Cardiac muscle cell (in vitro differentiated cells and primary cell): ENCODE measurements around the gene IFIH1. TPM values are rescaled to one million over a fixed set of nuclear protein-coding genes. Genes with fewer than 3 reads are reported as not detected.

Experiments
- DNase-seq, 2 donors: peaks; one replicate each; pipeline versions ENCODE4 v3.0.0 to v3.0.0-alpha.2; 2010 to 2017; ENCODE audit warnings: low read depth in 1 of 2, low spot score in 1 of 2
- H3K27ac ChIP-seq: fragments of 200-600 bp; sonication (generic); 2 replicates; pipeline ENCODE4 v1.5.1; 2016
- H3K27me3 ChIP-seq: fragments of 200-600 bp; sonication (generic); 2 replicates; pipeline ENCODE4 v1.6.0; 2016; ENCODE audit warnings: control low read depth
- H3K36me3 ChIP-seq: fragments of 200-600 bp; sonication (generic); 2 replicates; pipeline ENCODE4 v1.5.1; 2016; ENCODE audit warnings: control low read depth
- H3K4me1 ChIP-seq: fragments of 200-600 bp; sonication (generic); 2 replicates; pipeline ENCODE4 v1.8.1; 2017; ENCODE audit warnings: low read depth, mild to moderate bottlenecking, mixed run types
- H3K4me3 ChIP-seq: fragments of 200-600 bp; sonication (generic); 2 replicates; pipeline ENCODE4 v1.5.1; 2016; ENCODE audit warnings: mild to moderate bottlenecking
- H3K9me3 ChIP-seq: fragments of 200-600 bp; sonication (generic); 2 replicates; pipeline ENCODE4 v1.5.1; 2017; ENCODE audit warnings: low read depth, mild to moderate bottlenecking, control low read depth
- polyA plus RNA-seq: library from polyadenylated mRNA; unstranded; fragments of >200 nt; fragmentation: Nextera tagmentation; extraction: Ambion mirVana; gene quantifications from 2 replicates; pipeline ENCODE4 v1.2.1, GENCODE V29; 2016
- total RNA-seq: library from RNA; depleted of rRNA; stranded (reverse); fragments of >200 nt; gene quantifications from 2 replicates; pipeline ENCODE4 v1.2.3, GENCODE V29; 2016
- TF ChIP-seq, protein P1 (sequence below): IDR thresholded peaks from 2 replicates; pipeline ENCODE4 v1.5.1; 2012; ENCODE audit warnings: low read depth, mild to moderate bottlenecking, low read length

Gene IFIH1
- total and polyA plus RNA-seq, 2 experiments from 2014 or later, result 0.06 to 0.88 TPM

DNA sequence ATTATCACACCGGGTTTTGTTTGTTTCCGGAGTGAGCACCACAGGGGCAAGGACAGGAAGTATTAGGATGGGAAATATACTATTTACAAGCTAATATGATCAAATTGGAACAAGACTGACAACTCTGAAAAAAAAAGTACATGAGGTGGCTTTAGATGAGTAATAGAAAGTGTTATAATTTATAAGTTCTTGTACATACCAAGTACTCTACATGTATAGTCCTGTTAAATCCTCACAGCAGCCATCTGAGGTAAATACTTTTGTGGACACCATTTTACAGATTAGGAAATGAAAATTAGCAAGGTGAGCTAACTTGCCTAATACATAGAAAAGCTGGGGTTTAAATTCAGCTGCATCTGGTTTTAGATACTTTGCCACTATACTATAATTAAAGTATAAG is 86.5 kb downstream of the IFIH1 start:
- no peaks in the 10 kb centered on the region for H3K4me1 ChIP-seq

DNA sequence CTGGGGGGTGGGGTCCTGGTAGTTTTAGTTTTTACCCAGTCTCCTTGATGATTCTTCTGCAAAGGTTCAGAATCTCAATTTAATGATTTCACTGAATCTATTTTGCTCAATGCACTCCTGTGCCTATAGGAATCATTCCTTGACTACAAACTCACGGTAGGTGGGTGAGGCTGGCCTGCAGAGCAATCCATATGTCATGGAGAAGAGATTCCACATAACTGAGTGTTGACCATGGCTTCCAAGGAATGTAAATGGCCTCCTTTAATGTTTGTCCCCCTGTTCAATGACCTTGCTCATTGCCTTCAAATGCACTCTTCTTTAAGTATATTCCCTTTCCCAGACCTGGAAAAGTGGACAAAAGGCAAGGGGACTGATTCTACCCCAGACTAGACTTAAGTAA is 87.7 kb downstream of the IFIH1 start:
- H3K4me1 ChIP-seq, result no peaks in the 10 kb centered on the region

More for the DNA sequence above, 86.5 kb downstream of the IFIH1 start:
- no peaks in the 10 kb centered on the region for H3K36me3 ChIP-seq
- H3K27ac ChIP-seq, result no peak overlapping the region
- no peaks in the 10 kb centered on the region for H3K9me3 ChIP-seq
- no peak overlapping the region for H3K4me3 ChIP-seq
- TF ChIP-seq, protein P1, sequence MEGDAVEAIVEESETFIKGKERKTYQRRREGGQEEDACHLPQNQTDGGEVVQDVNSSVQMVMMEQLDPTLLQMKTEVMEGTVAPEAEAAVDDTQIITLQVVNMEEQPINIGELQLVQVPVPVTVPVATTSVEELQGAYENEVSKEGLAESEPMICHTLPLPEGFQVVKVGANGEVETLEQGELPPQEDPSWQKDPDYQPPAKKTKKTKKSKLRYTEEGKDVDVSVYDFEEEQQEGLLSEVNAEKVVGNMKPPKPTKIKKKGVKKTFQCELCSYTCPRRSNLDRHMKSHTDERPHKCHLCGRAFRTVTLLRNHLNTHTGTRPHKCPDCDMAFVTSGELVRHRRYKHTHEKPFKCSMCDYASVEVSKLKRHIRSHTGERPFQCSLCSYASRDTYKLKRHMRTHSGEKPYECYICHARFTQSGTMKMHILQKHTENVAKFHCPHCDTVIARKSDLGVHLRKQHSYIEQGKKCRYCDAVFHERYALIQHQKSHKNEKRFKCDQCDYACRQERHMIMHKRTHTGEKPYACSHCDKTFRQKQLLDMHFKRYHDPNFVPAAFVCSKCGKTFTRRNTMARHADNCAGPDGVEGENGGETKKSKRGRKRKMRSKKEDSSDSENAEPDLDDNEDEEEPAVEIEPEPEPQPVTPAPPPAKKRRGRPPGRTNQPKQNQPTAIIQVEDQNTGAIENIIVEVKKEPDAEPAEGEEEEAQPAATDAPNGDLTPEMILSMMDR, result no peak
- DNase-seq, result no peak
- H3K27me3 ChIP-seq, result no peaks in the 10 kb centered on the region

DNA sequence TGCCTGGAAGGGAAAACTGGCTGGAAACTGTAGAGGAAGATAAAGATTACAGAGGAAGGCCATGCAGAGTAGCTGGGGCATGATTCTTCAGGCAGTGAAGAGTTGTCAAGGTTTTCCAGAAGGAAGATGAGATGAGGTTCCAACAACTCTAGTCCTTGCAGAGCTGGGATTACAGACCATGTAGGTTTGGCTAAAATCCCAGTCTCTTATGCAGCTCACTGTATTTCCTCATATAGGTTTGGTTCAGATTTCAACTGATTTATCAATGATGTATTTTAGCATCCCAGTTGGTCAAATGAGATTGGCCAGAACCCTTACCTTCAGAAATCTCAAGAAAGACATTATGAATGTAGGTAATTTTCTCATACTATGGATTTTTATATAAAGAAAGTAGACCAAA is 91.6 kb downstream of the IFIH1 start:
- Histone ChIP-seq H3K4me3 (no peak overlapping the region), H3K27me3 (no peaks in the 10 kb centered on the region), H3K4me1 (no peaks in the 10 kb centered on the region), H3K9me3 (no peaks in the 10 kb centered on the region), H3K27ac (no peak overlapping the region), H3K36me3 (no peaks in the 10 kb centered on the region)
- peak in 1 of 2 donors; percentile 40 for DNase-seq
- TF ChIP-seq, protein P1, result no peak

More for the DNA sequence above, 87.7 kb downstream of the IFIH1 start:
- no peaks in the 10 kb centered on the region for H3K36me3 ChIP-seq
- TF ChIP-seq, protein P1, result no peak
- H3K9me3 ChIP-seq, result no peaks in the 10 kb centered on the region
- no peaks in the 10 kb centered on the region for H3K27me3 ChIP-seq
- no peak for DNase-seq
- no peak overlapping the region for H3K4me3 ChIP-seq
- no peak overlapping the region for H3K27ac ChIP-seq

DNA sequence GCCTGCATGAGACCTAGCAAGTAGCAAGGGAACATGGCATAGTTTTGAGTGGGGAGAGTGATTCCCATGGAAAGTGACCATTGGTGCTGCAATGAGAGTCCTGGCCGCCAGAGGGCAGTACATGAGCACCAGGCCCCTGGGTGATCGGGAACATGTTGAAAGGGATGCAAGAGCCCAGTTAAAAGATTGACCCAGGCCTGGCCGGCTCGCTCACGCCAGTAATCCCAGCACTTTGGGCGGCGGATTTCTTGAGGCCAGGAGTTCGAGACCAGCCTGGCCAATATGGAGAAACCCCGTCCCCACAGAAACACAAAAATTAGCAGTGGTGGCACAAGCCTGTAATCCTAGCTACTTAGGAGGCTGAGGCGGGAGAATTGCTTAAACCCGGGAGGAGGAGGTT is 97.4 kb downstream of the IFIH1 start:
- DNase-seq, result peak; percentile 60 to 83
- H3K4me1 ChIP-seq, result no peaks in the 10 kb centered on the region
- H3K4me3 ChIP-seq, result no peak overlapping the region
- no peaks in the 10 kb centered on the region for H3K36me3 ChIP-seq
- no peak overlapping the region for H3K27ac ChIP-seq
- no peaks in the 10 kb centered on the region for H3K27me3 ChIP-seq
- TF ChIP-seq, protein P1, result peak; percentile 94
- no peaks in the 10 kb centered on the region for H3K9me3 ChIP-seq

DNA sequence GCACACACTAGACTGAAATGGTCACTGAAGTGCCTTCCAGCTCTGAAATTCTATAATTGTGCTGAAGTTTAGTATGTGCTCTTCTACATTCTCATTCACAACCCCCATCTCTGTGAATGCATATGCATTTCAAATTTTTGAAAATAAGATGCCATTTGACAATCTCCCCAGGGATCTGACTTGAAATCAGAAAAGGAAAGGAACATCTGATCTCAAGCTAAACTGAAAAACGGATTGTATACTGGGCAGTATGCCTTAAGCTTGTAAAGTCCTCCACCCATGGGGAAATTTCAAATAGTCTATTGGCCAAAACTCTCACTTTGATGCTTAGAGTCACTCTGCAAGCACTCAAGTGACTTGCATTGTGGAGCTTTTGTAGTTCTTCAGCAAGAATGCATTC is 98.1 kb downstream of the IFIH1 start:
- Histone ChIP-seq H3K9me3 (no peaks in the 10 kb centered on the region), H3K4me1 (no peaks in the 10 kb centered on the region), H3K27me3 (no peaks in the 10 kb centered on the region), H3K36me3 (no peaks in the 10 kb centered on the region), H3K27ac (no peak overlapping the region), H3K4me3 (no peak overlapping the region)
- TF ChIP-seq, protein P1, result no peak
- no peak for DNase-seq

DNA sequence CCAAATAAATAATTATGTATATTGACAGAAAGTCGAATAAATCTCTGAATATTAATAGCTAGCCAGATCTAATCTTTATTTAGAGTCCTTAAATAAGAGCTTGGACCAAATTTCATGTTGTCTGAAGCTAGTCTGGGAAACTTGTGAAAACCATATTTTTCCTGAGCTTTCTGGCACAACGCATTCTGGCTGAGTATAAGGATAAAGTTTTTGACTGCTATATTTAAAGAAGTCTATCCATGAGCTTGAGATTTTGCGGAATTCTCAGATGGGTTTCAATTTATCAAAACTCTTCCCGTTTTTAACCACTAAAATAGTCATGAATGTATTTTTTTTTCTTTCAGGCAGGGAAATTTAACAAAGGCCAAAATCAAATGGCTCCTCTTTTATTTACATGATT is 99.1 kb downstream of the IFIH1 start:
- H3K36me3 ChIP-seq, result no peaks in the 10 kb centered on the region
- no peak for DNase-seq
- H3K9me3 ChIP-seq, result no peaks in the 10 kb centered on the region
- H3K27ac ChIP-seq, result no peak overlapping the region
- H3K4me1 ChIP-seq, result no peaks in the 10 kb centered on the region
- no peak overlapping the region for H3K4me3 ChIP-seq
- TF ChIP-seq, protein P1, result no peak
- H3K27me3 ChIP-seq, result no peaks in the 10 kb centered on the region
